ENCODE data around the gene SIDT2.

GRCh38 chr11:117202386-117203068, 24.0 kb downstream of the SIDT2 start:
- TF ChIP-seq GABPA (IDR thresholded peaks at IDR 0.05; ENCODE audit: low read depth, low read length) (no peak), GABPA (CRISPR knock-in tag; IDR thresholded peaks at IDR 0.05; ENCODE audit: low read depth) (no peak), CTCF (CRISPR knock-in tag; IDR thresholded peaks at IDR 0.05) (no peak), DRAP1 (CRISPR knock-in tag; IDR thresholded peaks at IDR 0.05) (no peak), CREB1 (IDR thresholded peaks at IDR 0.05) (no peak), CREB1 (CRISPR knock-in tag; IDR thresholded peaks at IDR 0.05) (no peak), ZNF274 (CRISPR knock-in tag; IDR thresholded peaks at IDR 0.05) (no peak), ADNP (CRISPR knock-in tag; IDR thresholded peaks at IDR 0.05) (no peak), ZNF20 (CRISPR knock-in tag; IDR thresholded peaks at IDR 0.05) (no peak), NR1H2 (CRISPR knock-in tag; IDR thresholded peaks at IDR 0.05; ENCODE audit: borderline replicate concordance, low read depth) (no peak)
- TF ChIP-seq, protein P1, sequence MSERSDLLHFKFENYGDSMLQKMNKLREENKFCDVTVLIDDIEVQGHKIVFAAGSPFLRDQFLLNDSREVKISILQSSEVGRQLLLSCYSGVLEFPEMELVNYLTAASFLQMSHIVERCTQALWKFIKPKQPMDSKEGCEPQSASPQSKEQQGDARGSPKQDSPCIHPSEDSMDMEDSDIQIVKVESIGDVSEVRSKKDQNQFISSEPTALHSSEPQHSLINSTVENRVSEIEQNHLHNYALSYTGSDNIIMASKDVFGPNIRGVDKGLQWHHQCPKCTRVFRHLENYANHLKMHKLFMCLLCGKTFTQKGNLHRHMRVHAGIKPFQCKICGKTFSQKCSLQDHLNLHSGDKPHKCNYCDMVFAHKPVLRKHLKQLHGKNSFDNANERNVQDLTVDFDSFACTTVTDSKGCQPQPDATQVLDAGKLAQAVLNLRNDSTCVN (CRISPR knock-in tag; IDR thresholded peaks at IDR 0.05; ENCODE audit: borderline replicate concordance), result no peak

Data from HepG2 (cell line).